HepG2 (cell line): Measurements from ENCODE around the gene TDRD1. TPM values are rescaled to one million over a fixed set of nuclear protein-coding genes. Genes with fewer than 3 reads are reported as not detected.

Experiments
- ATAC-seq: fragments of 200-7000 bp; cut with Tn5 transposase; 3 replicates; pipeline ENCODE4 v1.9.1; 2020; ENCODE audit warnings: mild to moderate bottlenecking, moderate library complexity
- BruUV-seq: library from RNA; stranded (reverse); fragments of 400-500 nt; replicated peaks from 2 replicates; lab custom pipeline; 2021; lab: Mats Ljungman, UMichigan
- CTCF ChIA-PET: fragments of 300-600 bp; formaldehyde crosslinking; extraction: SDS; loops from one replicate; lab custom pipeline; 2021; ENCODE audit warnings: low total read pairs, inconsistent platforms, low intra/inter-chr PET ratio; lab: Yijun Ruan, JAX
- POLR2A ChIA-PET: fragments of 350-600 bp; sonication (Branson Sonifier 250); formaldehyde crosslinking; loops from one replicate; lab custom pipeline; 2020; ENCODE audit warnings: antibody characterized with exemption, inconsistent platforms; lab: Yijun Ruan, JAX
- DNase-seq: peaks from one replicate; pipeline ENCODE4 v3.0.0-alpha.2; 2015; ENCODE audit warnings: low spot score
- FAIRE-seq: peaks from 3 replicates; lab custom pipeline; 2011; peaks lifted over from hg19 to GRCh38; lab: Jason Lieb, UNC
- H2AFZ ChIP-seq: one replicate; pipeline ENCODE4 v1.6.1; 2011; ENCODE audit warnings: low read length, inconsistent platforms
- H3K27ac ChIP-seq: fragments of 300-600 bp; 3 replicates; pipeline ENCODE4 v1.8.0; 2011; ENCODE audit warnings: mixed run types, mild to moderate bottlenecking, mixed read lengths, low read length, inconsistent platforms; ENCODE audit not compliant: insufficient read depth; ENCODE audit errors: extremely low read length
- H3K27me3 ChIP-seq, 2 experiments: fragments of 200-600 bp in 1 of 2; 2 replicates in 1 of 2; 3 replicates in 1 of 2; pipeline versions ENCODE4 v1.6.0 to v1.8.0; 2011; ENCODE audit warnings: low read length in 2 of 2, mild to moderate bottlenecking in 2 of 2, moderate library complexity in 2 of 2, inconsistent platforms in 1 of 2; ENCODE audit not compliant: insufficient read depth in 2 of 2, control insufficient read depth in 1 of 2
- H3K36me3 ChIP-seq, 2 experiments: fragments of 200-600 bp in 1 of 2; replicated peaks in 1 of 2; 2 replicates in 1 of 2; 3 replicates in 1 of 2; pipeline versions ENCODE4 v1.5.1 to v1.8.0; 2011; ENCODE audit warnings: low read length in 2 of 2, inconsistent platforms in 1 of 2; ENCODE audit not compliant: insufficient read depth in 2 of 2, control insufficient read depth in 1 of 2
- H3K4me1 ChIP-seq: 2 replicates; pipeline ENCODE4 v1.5.1; 2012; ENCODE audit warnings: low read length, inconsistent platforms; ENCODE audit not compliant: insufficient read depth
- H3K4me2 ChIP-seq: 2 replicates; pipeline ENCODE4 v1.6.0; 2011; ENCODE audit warnings: low read depth, low read length, inconsistent platforms
- H3K4me3 ChIP-seq, 3 experiments: fragments of 200-600 bp in 1 of 3; sonication (generic), shearing (Covaris generic) in 1 of 3; replicated peaks in 1 of 3; 2 replicates each; pipeline ENCODE4 v1.5.1; 2011 to 2016; ENCODE audit warnings: low read length in 3 of 3, inconsistent platforms in 2 of 3, low read depth in 2 of 3, mild to moderate bottlenecking in 2 of 3, control low read depth in 1 of 3, mixed read lengths in 1 of 3; ENCODE audit not compliant: insufficient read depth in 1 of 3
- H3K79me2 ChIP-seq: one replicate; pipeline ENCODE4 v1.6.1; 2011; ENCODE audit warnings: low read length, inconsistent platforms; ENCODE audit not compliant: insufficient read depth
- H3K9ac ChIP-seq: 2 replicates; pipeline ENCODE4 v1.6.0; 2011; ENCODE audit warnings: mild to moderate bottlenecking, low read depth, low read length, inconsistent platforms; ENCODE audit not compliant: insufficient read depth
- H3K9me3 ChIP-seq: 2 replicates; pipeline ENCODE4 v1.5.1; 2012; ENCODE audit warnings: mild to moderate bottlenecking, low read length
- H4K20me1 ChIP-seq: 2 replicates; pipeline ENCODE4 v1.6.0; 2011; ENCODE audit warnings: inconsistent platforms, mild to moderate bottlenecking, low read length, moderate library complexity; ENCODE audit not compliant: insufficient read depth
- ATRX ChIP-seq: sonication (generic); formaldehyde crosslinking; IDR thresholded peaks from 2 replicates; pipeline ENCODE4 v1.4.0; 2020; ENCODE audit warnings: missing genetic modification reagents, borderline replicate concordance
- CBFB ChIP-seq: sonication (generic); formaldehyde crosslinking; IDR thresholded peaks from 2 replicates; pipeline ENCODE4 v1.4.0; 2020; ENCODE audit warnings: missing genetic modification reagents
- CBX5 ChIP-seq: sonication (generic); formaldehyde crosslinking; IDR thresholded peaks from 2 replicates; pipeline ENCODE4 v1.4.0; 2020; ENCODE audit warnings: missing genetic modification reagents, borderline replicate concordance
- EEA1 ChIP-seq: sonication (generic); formaldehyde crosslinking; IDR thresholded peaks from 2 replicates; pipeline ENCODE4 v1.5.1; 2020; ENCODE audit warnings: mild to moderate bottlenecking, missing genetic modification reagents, borderline replicate concordance
- HOXA3 ChIP-seq: sonication (generic); formaldehyde crosslinking; IDR thresholded peaks from 2 replicates; pipeline ENCODE4 v1.5.0; 2020; ENCODE audit warnings: missing genetic modification reagents
- HOXA5 ChIP-seq: sonication (generic); formaldehyde crosslinking; IDR thresholded peaks from 2 replicates; pipeline ENCODE4 v1.4.0; 2020; ENCODE audit warnings: missing genetic modification reagents
- KLF13 ChIP-seq: sonication (generic); formaldehyde crosslinking; IDR thresholded peaks from 2 replicates; pipeline ENCODE4 v1.4.0; 2020; ENCODE audit warnings: mild to moderate bottlenecking, missing genetic modification reagents
- MATR3 ChIP-seq: sonication (generic); formaldehyde crosslinking; IDR thresholded peaks from 2 replicates; pipeline ENCODE4 v1.4.0; 2020; ENCODE audit warnings: missing genetic modification reagents
- NFKBIZ ChIP-seq: IDR thresholded peaks from 2 replicates; pipeline ENCODE4 v1.6.1; 2018; ENCODE audit warnings: missing genetic modification reagents, missing compliant biosample characterization
- PRPF4 ChIP-seq: fragments of 200-400 bp; formaldehyde crosslinking; IDR thresholded peaks from 2 replicates; pipeline ENCODE4 v1.6.1; 2016; ENCODE audit warnings: low read length, low read depth; ENCODE audit not compliant: poor library complexity, severe bottlenecking
- RBM22 ChIP-seq: fragments of 200-400 bp; formaldehyde crosslinking; optimal IDR thresholded peaks from 2 replicates; pipeline ENCODE3; 2017; ENCODE audit warnings: mild to moderate bottlenecking, low read length, moderate library complexity
- SRSF1 ChIP-seq: fragments of 200-400 bp; formaldehyde crosslinking; optimal IDR thresholded peaks from 2 replicates; pipeline ENCODE3; 2017; ENCODE audit warnings: mild to moderate bottlenecking, low read depth, low read length, moderate library complexity
- TAF15 ChIP-seq: fragments of 200-400 bp; formaldehyde crosslinking; IDR thresholded peaks from one replicate; pipeline ENCODE4 v1.6.1; 2018; ENCODE audit warnings: mild to moderate bottlenecking, low read depth, low read length; ENCODE audit not compliant: poor library complexity, severe bottlenecking
- TEAD3 ChIP-seq: optimal IDR thresholded peaks from 2 replicates; pipeline ENCODE3; 2016; ENCODE audit warnings: borderline replicate concordance
- TMF1 ChIP-seq: sonication (generic); formaldehyde crosslinking; IDR thresholded peaks from 2 replicates; pipeline ENCODE4 v1.8.1; 2022; ENCODE audit warnings: low read depth, missing genetic modification reagents
- TRIM24 ChIP-seq: sonication (generic); formaldehyde crosslinking; IDR thresholded peaks from 2 replicates; pipeline ENCODE4 v1.8.0; 2022; ENCODE audit warnings: mild to moderate bottlenecking, missing genetic modification reagents
- ZNF33B ChIP-seq: sonication (generic); formaldehyde crosslinking; IDR thresholded peaks from 2 replicates; pipeline ENCODE4 v1.5.1; 2020; ENCODE audit warnings: mild to moderate bottlenecking, missing genetic modification reagents
- ZNF350 ChIP-seq: sonication (generic); formaldehyde crosslinking; IDR thresholded peaks from 2 replicates; pipeline ENCODE4 v1.4.0; 2020; ENCODE audit warnings: mild to moderate bottlenecking, low read depth, missing genetic modification reagents, borderline replicate concordance
- ZNF430 ChIP-seq: sonication (generic); formaldehyde crosslinking; IDR thresholded peaks from 2 replicates; pipeline ENCODE4 v1.9.0; 2021; ENCODE audit warnings: mild to moderate bottlenecking, missing genetic modification reagents
- ZNF564 ChIP-seq: sonication (generic); formaldehyde crosslinking; IDR thresholded peaks from 2 replicates; pipeline ENCODE4 v1.8.1; 2023; ENCODE audit warnings: mild to moderate bottlenecking, missing genetic modification reagents
- ZNF713 ChIP-seq: sonication (generic); formaldehyde crosslinking; IDR thresholded peaks from 2 replicates; pipeline ENCODE4 v1.4.0; 2020; ENCODE audit warnings: mild to moderate bottlenecking, missing genetic modification reagents
- ZSCAN31 ChIP-seq: sonication (generic); formaldehyde crosslinking; IDR thresholded peaks from 2 replicates; pipeline ENCODE4 v1.5.0; 2020; ENCODE audit warnings: low read depth, mild to moderate bottlenecking, missing genetic modification reagents
- WGBS: methylation state at CpG from one replicate; pipeline ENCODE4 v1.1.6; 2017; ENCODE audit warnings: low lambda C conversion rate; 5-methylcytosine and 5-hydroxymethylcytosine counted together
- in situ Hi-C: cut with HindIII; loops from 2 replicates; pipeline ENCODE4 v1.10.0; 2017; ENCODE audit warnings: low pct_unique_long_range_greater_than_20kb; ENCODE audit not compliant: extremely low pct_ligation_motif_present
- intact Hi-C: fragments of 100-400 bp; cut with micrococcal nuclease; formaldehyde crosslinking; loops from one replicate; pipeline ENCODE4 v1.10.0; 2022; ENCODE audit not compliant: unreplicated experiment
- polyA plus RNA-seq, 8 experiments: library from polyadenylated mRNA; depleted of rRNA in 3 of 8; stranded (reverse) in 7 of 8; unstranded in 1 of 8; fragments of >200 nt; fragmentation: Illumina TruSeq in 4 of 8; extraction: Trizol in 4 of 8; gene quantifications; 2 replicates each; pipeline versions ENCODE4 v1.2.1 to v1.2.3, GENCODE V29; 2011 to 2016; ENCODE audit warnings: low read depth in 4 of 8, missing spikeins in 1 of 8, mixed read lengths in 1 of 8; ENCODE audit not compliant: insufficient read depth in 1 of 8
- total RNA-seq, 5 experiments: library from RNA; depleted of rRNA; stranded (reverse); fragments of >200 nt; fragmentation: Illumina TruSeq; extraction: Trizol; gene quantifications; 2 replicates each; pipeline ENCODE4 v1.2.3, GENCODE V29; 2016; ENCODE audit warnings: low read depth in 1 of 5
- TF ChIP-seq, protein P1 (sequence below): sonication (generic); formaldehyde crosslinking; IDR thresholded peaks from 2 replicates; pipeline ENCODE4 v1.4.0; 2020; ENCODE audit warnings: mild to moderate bottlenecking, missing genetic modification reagents
- TF ChIP-seq, protein P2 (sequence below): sonication (generic); formaldehyde crosslinking; IDR thresholded peaks from 2 replicates; pipeline ENCODE4 v1.8.0; 2022; ENCODE audit warnings: missing genetic modification reagents, mild to moderate bottlenecking, inconsistent platforms, borderline replicate concordance

TDRD1 gene
- total and polyA plus RNA-seq, 2 of the 13 experiments (the other 11 are each of a cell fraction or from before 2014, with no cell fraction given), result not detected

DNA sequence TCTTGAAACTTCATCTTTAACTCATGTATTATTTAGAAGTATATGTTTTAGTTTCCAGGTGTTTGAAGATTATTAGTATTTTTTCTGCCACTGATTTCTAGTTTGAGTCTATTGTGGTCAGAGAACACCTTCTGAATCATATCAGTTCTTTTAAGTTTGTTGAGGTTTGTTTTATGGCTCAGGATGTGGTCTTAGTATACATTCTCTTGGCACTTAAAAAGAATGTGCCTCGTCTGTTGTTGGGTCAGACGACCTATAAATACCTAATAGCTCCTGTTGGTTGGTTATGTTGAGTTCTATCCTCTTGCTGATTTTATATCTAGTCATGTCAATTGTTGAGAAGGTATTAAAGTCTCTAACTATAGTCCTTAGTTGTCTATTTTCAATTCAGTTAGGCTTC, 15.9 kb downstream of the TDRD1 start (continued):
- TF ChIP-seq, protein P1, sequence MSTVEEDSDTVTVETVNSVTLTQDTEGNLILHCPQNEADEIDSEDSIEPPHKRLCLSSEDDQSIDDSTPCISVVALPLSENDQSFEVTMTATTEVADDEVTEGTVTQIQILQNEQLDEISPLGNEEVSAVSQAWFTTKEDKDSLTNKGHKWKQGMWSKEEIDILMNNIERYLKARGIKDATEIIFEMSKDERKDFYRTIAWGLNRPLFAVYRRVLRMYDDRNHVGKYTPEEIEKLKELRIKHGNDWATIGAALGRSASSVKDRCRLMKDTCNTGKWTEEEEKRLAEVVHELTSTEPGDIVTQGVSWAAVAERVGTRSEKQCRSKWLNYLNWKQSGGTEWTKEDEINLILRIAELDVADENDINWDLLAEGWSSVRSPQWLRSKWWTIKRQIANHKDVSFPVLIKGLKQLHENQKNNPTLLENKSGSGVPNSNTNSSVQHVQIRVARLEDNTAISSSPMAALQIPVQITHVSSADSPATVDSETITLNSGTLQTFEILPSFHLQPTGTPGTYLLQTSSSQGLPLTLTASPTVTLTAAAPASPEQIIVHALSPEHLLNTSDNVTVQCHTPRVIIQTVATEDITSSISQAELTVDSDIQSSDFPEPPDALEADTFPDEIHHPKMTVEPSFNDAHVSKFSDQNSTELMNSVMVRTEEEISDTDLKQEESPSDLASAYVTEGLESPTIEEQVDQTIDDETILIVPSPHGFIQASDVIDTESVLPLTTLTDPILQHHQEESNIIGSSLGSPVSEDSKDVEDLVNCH, result no peak
- TF ChIP-seq ZNF713 (CRISPR knock-in tag) (no peak), ZSCAN31 (CRISPR knock-in tag) (no peak), NFKBIZ (CRISPR knock-in tag) (no peak), MATR3 (CRISPR knock-in tag) (no peak), CBFB (CRISPR knock-in tag) (no peak), ZNF350 (no peak), SRSF1 (no peak), HOXA5 (CRISPR knock-in tag) (no peak), ZNF564 (CRISPR knock-in tag) (no peak), TAF15 (no peak)
- TF ChIP-seq, all 625 proteins: peak for 0

DNA sequence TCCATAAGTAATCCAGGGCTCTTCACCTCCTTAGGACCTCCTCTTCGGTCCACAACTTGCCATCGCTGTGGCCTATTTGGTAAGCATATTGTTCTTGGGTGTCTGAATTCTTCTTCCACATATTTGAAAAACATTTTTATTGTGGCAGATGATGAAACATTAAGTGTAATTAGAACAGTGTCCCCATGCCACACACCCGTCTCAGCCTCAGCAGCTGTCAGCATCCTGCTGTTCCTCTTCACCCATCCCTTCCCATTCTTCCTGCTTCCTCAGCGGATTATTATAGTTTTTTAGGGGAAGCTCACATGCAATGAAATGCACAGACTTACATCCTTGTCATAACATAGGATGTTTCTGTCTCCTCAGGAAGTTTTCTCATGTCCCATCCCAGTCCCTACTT, 20.1 kb downstream of the TDRD1 start:
- Histone ChIP-seq H3K4me1 (no peaks in the 10 kb centered on the region), H3K9ac (no peak overlapping the region), H3K36me3 (no peaks in the 10 kb centered on the region), H3K9me3 (no peaks in the 10 kb centered on the region), H4K20me1 (no peaks in the 10 kb centered on the region), H3K27me3 (0 out of 5 replicates have a peak, but pooled peaks cover 0 to 4% of the 10 kb centered on the region in 2 experiments), H3K4me3 (no peak overlapping the region), H3K79me2 (no peaks in the 10 kb centered on the region), H3K27ac (no peak overlapping the region), H2AFZ (no peak overlapping the region), H3K4me2 (no peak overlapping the region)
- ATAC-seq (no peak), FAIRE-seq (no peak), DNase-seq (no peak)
- in situ Hi-C loops (no loop called here), intact Hi-C loops (no loop called here)
- POLR2A ChIA-PET, result no interaction called here
- BruUV-seq, result no TSS peak
- CTCF ChIA-PET, result no interaction called here
- 38% methylated on average over 4 of the region's 4 CpGs for WGBS
- TF ChIP-seq PRPF4 (no peak), ZNF564 (CRISPR knock-in tag) (no peak), KLF13 (no peak), TMF1 (CRISPR knock-in tag) (no peak), TEAD3 (CRISPR knock-in tag) (no peak), ATRX (CRISPR knock-in tag) (no peak), ZNF430 (CRISPR knock-in tag) (no peak), TRIM24 (CRISPR knock-in tag) (no peak), ZNF33B (CRISPR knock-in tag) (no peak), HOXA3 (CRISPR knock-in tag) (no peak), RBM22 (no peak), CBX5 (no peak), EEA1 (CRISPR knock-in tag) (no peak)
- TF ChIP-seq, protein P2, sequence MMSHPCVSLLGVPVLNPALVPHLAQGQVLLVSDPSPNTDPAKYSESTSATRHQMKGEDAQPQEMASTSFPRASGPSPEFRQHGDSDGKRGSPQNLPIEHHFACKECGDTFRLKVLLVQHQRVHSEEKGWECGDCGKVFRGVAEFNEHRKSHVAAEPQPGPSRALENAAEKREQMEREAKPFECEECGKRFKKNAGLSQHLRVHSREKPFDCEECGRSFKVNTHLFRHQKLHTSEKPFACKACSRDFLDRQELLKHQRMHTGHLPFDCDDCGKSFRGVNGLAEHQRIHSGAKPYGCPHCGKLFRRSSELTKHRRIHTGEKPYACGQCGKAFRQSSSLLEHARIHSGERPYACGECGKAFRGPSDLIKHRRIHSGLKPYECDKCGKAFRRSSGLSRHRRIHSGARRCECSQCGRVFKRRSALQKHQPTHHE (CRISPR knock-in tag), result no peak
